ENCODE results near the gene ZNF592. TPM values are rescaled to one million over a fixed set of nuclear protein-coding genes. Genes with fewer than 3 reads are reported as not detected.

ZNF592 gene
- total and polyA plus RNA-seq, 2 donors (not counting 1 experiment from before 2014, with no cell fraction given): 5.1 to 7.5 TPM

- no peaks in the 10 kb centered on the region for H4K20me1 ChIP-seq (ENCODE audit: control insufficient read depth, extremely low read depth, insufficient read depth, low read length)
- H3K9ac ChIP-seq (ENCODE audit: insufficient read depth, low read length): no peak overlapping the region
- no peak overlapping the region for H3K4me3 ChIP-seq (replicated peaks in 1 of 4; ENCODE audit: control extremely low read depth in 1 of 4, insufficient read depth in 1 of 4, low read depth in 3 of 4, low read length in 4 of 4)
- DNase-seq (ENCODE audit: low read depth in 2 of 2): no peak
- H2AFZ ChIP-seq (ENCODE audit: low read length): no peak overlapping the region
- peaks cover 27% of the 10 kb centered on the region for H3K36me3 ChIP-seq (ENCODE audit: control insufficient read depth, insufficient read depth, low read length)
- H3K27ac ChIP-seq (ENCODE audit: insufficient read depth, low read length): no peak overlapping the region
- no peaks in the 10 kb centered on the region for H3K4me1 ChIP-seq (ENCODE audit: control insufficient read depth, extremely low read depth, insufficient read depth, low read length)
- no peak for TF ChIP-seq CTCF (conservative IDR thresholded peaks at IDR 0.05 in 1 of 2, IDR thresholded peaks at IDR 0.05 in 1 of 2; ENCODE audit: low read depth in 1 of 2, low read length in 2 of 2)
- no peak for TF ChIP-seq EZH2 (IDR thresholded peaks at IDR 0.05; ENCODE audit: low read length, missing control alignments)
- no peaks in the 10 kb centered on the region for H3K27me3 ChIP-seq (ENCODE audit: control insufficient read depth, insufficient read depth, low read length)
- no peaks in the 10 kb centered on the region for H3K9me3 ChIP-seq (ENCODE audit: control insufficient read depth, insufficient read depth, low read depth, low read length)
- H3K4me2 ChIP-seq (ENCODE audit: extremely low read depth, insufficient read depth, low read length): no peak overlapping the region
- no peaks in the 10 kb centered on the region for H3K79me2 ChIP-seq (ENCODE audit: control insufficient read depth, insufficient read depth, low read length)
These were observed 52.0 kb downstream of the ZNF592 start for GRCh38 chr15:84800365-84800806.

- Histone ChIP-seq H3K4me2 (ENCODE audit: extremely low read depth, insufficient read depth, low read length) (no peak overlapping the region), H3K27ac (ENCODE audit: insufficient read depth, low read length) (no peak overlapping the region), H3K9ac (ENCODE audit: insufficient read depth, low read length) (no peak overlapping the region), H3K79me2 (ENCODE audit: control insufficient read depth, insufficient read depth, low read length) (no peaks in the 10 kb centered on the region), H3K27me3 (ENCODE audit: control insufficient read depth, insufficient read depth, low read length) (no peaks in the 10 kb centered on the region), H3K9me3 (ENCODE audit: control insufficient read depth, insufficient read depth, low read depth, low read length) (no peaks in the 10 kb centered on the region), H4K20me1 (ENCODE audit: control insufficient read depth, extremely low read depth, insufficient read depth, low read length) (no peaks in the 10 kb centered on the region), H3K4me3 (replicated peaks in 1 of 4; ENCODE audit: control extremely low read depth in 1 of 4, insufficient read depth in 1 of 4, low read depth in 3 of 4, low read length in 4 of 4) (no peak overlapping the region), H2AFZ (ENCODE audit: low read length) (no peak overlapping the region), H3K4me1 (ENCODE audit: control insufficient read depth, extremely low read depth, insufficient read depth, low read length) (no peaks in the 10 kb centered on the region), H3K36me3 (ENCODE audit: control insufficient read depth, insufficient read depth, low read length) (peaks cover 15% of the 10 kb centered on the region)
- no peak for DNase-seq (ENCODE audit: low read depth in 2 of 2)
- TF ChIP-seq CTCF (conservative IDR thresholded peaks at IDR 0.05 in 1 of 2, IDR thresholded peaks at IDR 0.05 in 1 of 2; ENCODE audit: low read depth in 1 of 2, low read length in 2 of 2): no peak
- no peak for TF ChIP-seq EZH2 (IDR thresholded peaks at IDR 0.05; ENCODE audit: low read length, missing control alignments)
These were observed 55.9 kb downstream of the ZNF592 start for GRCh38 chr15:84804005-84804900.

- H3K27me3 ChIP-seq (ENCODE audit: control insufficient read depth, insufficient read depth, low read length): no peaks in the 10 kb centered on the region
- no peak overlapping the region for H3K27ac ChIP-seq (ENCODE audit: insufficient read depth, low read length)
- no peaks in the 10 kb centered on the region for H3K79me2 ChIP-seq (ENCODE audit: control insufficient read depth, insufficient read depth, low read length)
- no peaks in the 10 kb centered on the region for H4K20me1 ChIP-seq (ENCODE audit: control insufficient read depth, extremely low read depth, insufficient read depth, low read length)
- H3K4me3 ChIP-seq (replicated peaks in 1 of 4; ENCODE audit: control extremely low read depth in 1 of 4, insufficient read depth in 1 of 4, low read depth in 3 of 4, low read length in 4 of 4): no peak overlapping the region
- TF ChIP-seq CTCF (conservative IDR thresholded peaks at IDR 0.05 in 1 of 2, IDR thresholded peaks at IDR 0.05 in 1 of 2; ENCODE audit: low read depth in 1 of 2, low read length in 2 of 2): no peak
- no peak for TF ChIP-seq EZH2 (IDR thresholded peaks at IDR 0.05; ENCODE audit: low read length, missing control alignments)
- H3K4me2 ChIP-seq (ENCODE audit: extremely low read depth, insufficient read depth, low read length): no peak overlapping the region
- no peak overlapping the region for H3K9ac ChIP-seq (ENCODE audit: insufficient read depth, low read length)
- no peaks in the 10 kb centered on the region for H3K9me3 ChIP-seq (ENCODE audit: control insufficient read depth, insufficient read depth, low read depth, low read length)
- no peaks in the 10 kb centered on the region for H3K4me1 ChIP-seq (ENCODE audit: control insufficient read depth, extremely low read depth, insufficient read depth, low read length)
- no peak overlapping the region for H2AFZ ChIP-seq (ENCODE audit: low read length)
- H3K36me3 ChIP-seq (ENCODE audit: control insufficient read depth, insufficient read depth, low read length): peaks cover 5% of the 10 kb centered on the region
- DNase-seq (ENCODE audit: low read depth in 2 of 2): no peak
These were observed 56.8 kb downstream of the ZNF592 start for GRCh38 chr15:84805221-84805620.

Data from fibroblast of lung (primary cell).